ENCODE results near the gene PCDHA11. TPM values are rescaled to one million over a fixed set of nuclear protein-coding genes. Genes with fewer than 3 reads are reported as not detected.

Gene PCDHA11
- total and polyA plus RNA-seq, 2 of the 13 experiments (the other 11 are each of a cell fraction or from before 2014, with no cell fraction given): 0.29 TPM; not detected in 1

DNA sequence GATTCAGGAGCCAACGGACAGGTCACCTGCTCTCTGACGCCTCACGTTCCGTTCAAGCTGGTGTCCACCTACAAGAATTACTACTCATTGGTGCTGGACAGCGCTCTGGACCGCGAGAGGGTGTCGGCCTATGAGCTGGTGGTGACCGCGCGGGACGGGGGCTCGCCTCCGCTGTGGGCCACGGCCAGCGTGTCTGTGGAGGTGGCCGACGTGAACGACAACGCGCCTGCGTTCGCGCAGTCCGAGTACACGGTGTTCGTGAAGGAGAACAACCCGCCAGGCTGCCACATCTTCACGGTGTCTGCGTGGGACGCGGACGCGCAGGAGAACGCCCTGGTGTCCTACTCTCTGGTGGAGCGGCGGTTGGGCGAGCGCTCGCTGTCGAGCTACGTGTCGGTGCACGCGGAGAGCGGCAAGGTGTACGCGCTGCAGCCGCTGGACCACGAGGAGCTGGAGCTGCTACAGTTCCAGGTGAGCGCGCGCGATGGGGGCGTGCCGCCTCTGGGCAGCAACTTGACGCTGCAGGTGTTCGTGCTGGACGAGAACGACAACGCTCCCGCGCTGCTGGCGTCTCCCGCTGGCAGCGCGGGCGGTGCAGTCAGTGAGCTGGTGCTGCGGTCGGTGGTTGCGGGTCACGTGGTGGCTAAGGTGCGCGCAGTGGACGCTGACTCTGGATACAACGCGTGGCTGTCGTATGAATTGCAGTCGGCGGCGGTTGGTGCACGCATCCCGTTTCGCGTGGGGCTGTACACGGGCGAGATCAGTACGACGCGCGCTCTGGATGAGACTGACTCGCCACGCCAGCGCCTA lies 11.4 kb upstream of the PCDHA11 start:
- BruUV-seq (replicated peaks): no TSS peak
- no peak for ATAC-seq
- H3K27me3 ChIP-seq (ENCODE audit: control insufficient read depth in 1 of 2, insufficient read depth in 2 of 2, low read length in 2 of 2): no peaks in the 10 kb centered on the region
- 90% methylated on average over 93 of the region's 94 CpGs for WGBS (ENCODE audit: low lambda C conversion rate)
- H3K4me1 ChIP-seq (ENCODE audit: insufficient read depth, low read length): no peaks in the 10 kb centered on the region
- no peak for FAIRE-seq
- no peak overlapping the region for H2AFZ ChIP-seq (ENCODE audit: low read length)
- no peak overlapping the region for H3K4me3 ChIP-seq (replicated peaks in 1 of 3; ENCODE audit: insufficient read depth in 1 of 3, low read depth in 2 of 3, low read length in 3 of 3)
- H3K27ac ChIP-seq (ENCODE audit: extremely low read length, insufficient read depth, low read length): no peak overlapping the region
- no peaks in the 10 kb centered on the region for H3K79me2 ChIP-seq (ENCODE audit: insufficient read depth, low read length)
- ChIA-PET POLR2A (no interaction called here), CTCF (ENCODE audit: low intra/inter-chr PET ratio, low total read pairs) (no interaction called here)
- TF ChIP-seq, protein P1, sequence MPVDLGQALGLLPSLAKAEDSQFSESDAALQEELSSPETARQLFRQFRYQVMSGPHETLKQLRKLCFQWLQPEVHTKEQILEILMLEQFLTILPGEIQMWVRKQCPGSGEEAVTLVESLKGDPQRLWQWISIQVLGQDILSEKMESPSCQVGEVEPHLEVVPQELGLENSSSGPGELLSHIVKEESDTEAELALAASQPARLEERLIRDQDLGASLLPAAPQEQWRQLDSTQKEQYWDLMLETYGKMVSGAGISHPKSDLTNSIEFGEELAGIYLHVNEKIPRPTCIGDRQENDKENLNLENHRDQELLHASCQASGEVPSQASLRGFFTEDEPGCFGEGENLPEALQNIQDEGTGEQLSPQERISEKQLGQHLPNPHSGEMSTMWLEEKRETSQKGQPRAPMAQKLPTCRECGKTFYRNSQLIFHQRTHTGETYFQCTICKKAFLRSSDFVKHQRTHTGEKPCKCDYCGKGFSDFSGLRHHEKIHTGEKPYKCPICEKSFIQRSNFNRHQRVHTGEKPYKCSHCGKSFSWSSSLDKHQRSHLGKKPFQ (CRISPR knock-in tag; IDR thresholded peaks at IDR 0.05; ENCODE audit: insufficient replicate concordance): no peak
- no peak for TF ChIP-seq ARNT2 (CRISPR knock-in tag; IDR thresholded peaks at IDR 0.05; ENCODE audit: low read depth)
- TF ChIP-seq ZNF335 (CRISPR knock-in tag; IDR thresholded peaks at IDR 0.05): no peak
- no peak for TF ChIP-seq CAMTA2 (CRISPR knock-in tag; IDR thresholded peaks at IDR 0.05; ENCODE audit: borderline replicate concordance)
- TF ChIP-seq, protein P2, sequence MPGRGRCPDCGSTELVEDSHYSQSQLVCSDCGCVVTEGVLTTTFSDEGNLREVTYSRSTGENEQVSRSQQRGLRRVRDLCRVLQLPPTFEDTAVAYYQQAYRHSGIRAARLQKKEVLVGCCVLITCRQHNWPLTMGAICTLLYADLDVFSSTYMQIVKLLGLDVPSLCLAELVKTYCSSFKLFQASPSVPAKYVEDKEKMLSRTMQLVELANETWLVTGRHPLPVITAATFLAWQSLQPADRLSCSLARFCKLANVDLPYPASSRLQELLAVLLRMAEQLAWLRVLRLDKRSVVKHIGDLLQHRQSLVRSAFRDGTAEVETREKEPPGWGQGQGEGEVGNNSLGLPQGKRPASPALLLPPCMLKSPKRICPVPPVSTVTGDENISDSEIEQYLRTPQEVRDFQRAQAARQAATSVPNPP (CRISPR knock-in tag; IDR thresholded peaks at IDR 0.05): no peak
- TF ChIP-seq ZNF33B (CRISPR knock-in tag; IDR thresholded peaks at IDR 0.05): no peak
- no peak overlapping the region for H3K4me2 ChIP-seq (ENCODE audit: low read depth, low read length)
- no peak for DNase-seq (ENCODE audit: low spot score)
- intact Hi-C loops (cut with micrococcal nuclease; ENCODE audit: unreplicated experiment) (no loop called here), in situ Hi-C loops (cut with HindIII; ENCODE audit: extremely low pct_ligation_motif_present, low pct_unique_long_range_greater_than_20kb) (no loop called here)
- H3K36me3 ChIP-seq (replicated peaks in 1 of 2; ENCODE audit: control insufficient read depth in 1 of 2, insufficient read depth in 2 of 2, low read length in 2 of 2): no peaks in the 10 kb centered on the region
- no peaks in the 10 kb centered on the region for H3K9me3 ChIP-seq (ENCODE audit: low read length)
- no peaks in the 10 kb centered on the region for H4K20me1 ChIP-seq (ENCODE audit: insufficient read depth, low read length)
- no peak overlapping the region for H3K9ac ChIP-seq (ENCODE audit: insufficient read depth, low read depth, low read length)

Measured in HepG2 (cell line).